ENCODE measurements around the gene RPTOR. TPM values are rescaled to one million over a fixed set of nuclear protein-coding genes. Genes with fewer than 3 reads are reported as not detected.

Gene RPTOR
- total RNA-seq, 1 experiment from 2014 or later: 58.0 TPM

GRCh38 chr17:80995131-80995530, 450.5 kb downstream of the RPTOR start:
- ChIA-PET POLR2A (no interaction called here), CTCF (no interaction called here)
- Histone ChIP-seq H3K4me3 (ENCODE audit: low read depth in 2 of 2, low read length in 2 of 2) (no peak overlapping the region), H3K4me1 (ENCODE audit: control insufficient read depth, insufficient read depth, low read length) (peaks cover 11% of the 10 kb centered on the region), H3K36me3 (ENCODE audit: control insufficient read depth, insufficient read depth, low read length) (no peaks in the 10 kb centered on the region; the same call in 1 of the 2 replicates), H3K27me3 (ENCODE audit: control insufficient read depth, insufficient read depth, low read length) (no peaks in the 10 kb centered on the region), H3K27ac (ENCODE audit: low read length) (no peak overlapping the region), H3K9me3 (ENCODE audit: control insufficient read depth, insufficient read depth, low read depth, low read length) (no peaks in the 10 kb centered on the region)
- TF ChIP-seq SIN3A (IDR thresholded peaks at IDR 0.05; ENCODE audit: borderline replicate concordance, insufficient read depth, low read depth, low read length): no peak
- TF ChIP-seq CTCF (IDR thresholded peaks at IDR 0.05): no peak
- TF ChIP-seq TCF7L2 (IDR thresholded peaks at IDR 0.05; ENCODE audit: low read depth, low read length): no peak
- no peak for TF ChIP-seq REST (IDR thresholded peaks at IDR 0.05; ENCODE audit: insufficient read depth in 1 of 2, low read depth in 2 of 2, low read length in 1 of 2)
- TF ChIP-seq POLR2AphosphoS5 (IDR thresholded peaks at IDR 0.05; ENCODE audit: low read depth, low read length): no peak
- intact Hi-C loops (cut with micrococcal nuclease; ENCODE audit: unreplicated experiment): no loop called here
- in situ Hi-C loops (cut with HindIII; ENCODE audit: low pct_unique_long_range_greater_than_20kb, low sequenced_read_pairs): no loop called here
- ATAC-seq (no peak), DNase-seq (ENCODE audit: low read depth, low spot score) (no peak)
- no TSS peak for BruUV-seq (replicated peaks)

GRCh38 chr17:80996422-80997305, 452.0 kb downstream of the RPTOR start:
- BruUV-seq (replicated peaks): no TSS peak
- TF ChIP-seq TCF7L2 (IDR thresholded peaks at IDR 0.05; ENCODE audit: low read depth, low read length) (no peak), CTCF (IDR thresholded peaks at IDR 0.05) (no peak), SIN3A (IDR thresholded peaks at IDR 0.05; ENCODE audit: borderline replicate concordance, insufficient read depth, low read depth, low read length) (no peak), POLR2AphosphoS5 (IDR thresholded peaks at IDR 0.05; ENCODE audit: low read depth, low read length) (no peak), REST (IDR thresholded peaks at IDR 0.05; ENCODE audit: insufficient read depth in 1 of 2, low read depth in 2 of 2, low read length in 1 of 2) (no peak)
- POLR2A ChIA-PET: interaction anchor here (0.6 kb wide), 1 partner anchor 82 kb away, joined by 4 read pairs; no protein-coding TSS in a partner anchor
- peaks cover 11% of the 10 kb centered on the region for H3K4me1 ChIP-seq (ENCODE audit: control insufficient read depth, insufficient read depth, low read length)
- no peak for DNase-seq (ENCODE audit: low read depth, low spot score)
- CTCF ChIA-PET: no interaction called here
- ATAC-seq: no peak
- in situ Hi-C loops (cut with HindIII; ENCODE audit: low pct_unique_long_range_greater_than_20kb, low sequenced_read_pairs) (no loop called here), intact Hi-C loops (cut with micrococcal nuclease; ENCODE audit: unreplicated experiment) (no loop called here)
- H3K27ac ChIP-seq (ENCODE audit: low read length): no peak overlapping the region
- no peak overlapping the region for H3K4me3 ChIP-seq (ENCODE audit: low read depth in 2 of 2, low read length in 2 of 2)
- no peaks in the 10 kb centered on the region for H3K9me3 ChIP-seq (ENCODE audit: control insufficient read depth, insufficient read depth, low read depth, low read length)
- H3K36me3 ChIP-seq (ENCODE audit: control insufficient read depth, insufficient read depth, low read length): no peaks in the 10 kb centered on the region; the same call in 1 of the 2 replicates
- no peaks in the 10 kb centered on the region for H3K27me3 ChIP-seq (ENCODE audit: control insufficient read depth, insufficient read depth, low read length)
